ENCODE results near the gene ALDH9A1.

DNA sequence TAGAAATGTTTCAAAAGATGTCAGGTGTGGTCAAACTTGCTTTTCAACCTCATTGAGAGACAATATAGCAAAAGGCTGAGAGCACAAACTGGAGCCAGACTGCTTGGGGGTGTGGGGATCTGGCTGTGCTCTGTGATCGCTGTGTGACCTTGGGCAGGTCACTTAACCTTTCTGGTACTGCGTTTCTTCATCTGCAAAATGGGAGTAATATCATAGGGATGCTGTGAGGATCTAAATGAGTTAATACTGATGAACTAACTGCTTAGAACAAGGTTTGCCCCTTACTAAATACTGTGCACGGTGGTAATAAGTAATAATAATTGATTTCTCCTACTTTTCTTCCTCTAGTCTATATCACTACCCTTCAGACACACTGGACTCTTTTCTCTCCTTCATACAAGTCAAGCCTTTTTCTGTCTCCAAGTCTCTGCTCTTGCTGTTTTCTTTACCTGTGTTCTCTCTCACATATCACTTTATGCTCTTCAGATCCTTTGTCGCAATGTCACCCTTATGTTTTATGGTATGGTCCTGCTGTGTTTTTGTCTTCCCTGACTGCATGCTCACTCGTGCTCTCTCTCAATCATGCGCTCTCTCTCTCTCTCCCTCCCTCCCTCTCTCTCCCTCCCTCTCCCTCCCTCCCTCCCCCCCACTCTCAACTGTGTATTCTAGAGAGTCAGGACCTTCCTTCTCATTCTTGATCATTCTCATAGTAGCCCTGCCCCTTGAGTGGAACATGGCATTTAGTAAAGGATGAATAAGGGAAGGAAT lies 64.0 kb downstream of the ALDH9A1 start:
- no peak for TF ChIP-seq NR3C1 (IDR thresholded peaks at IDR 0.05)
- TF ChIP-seq, protein P1, sequence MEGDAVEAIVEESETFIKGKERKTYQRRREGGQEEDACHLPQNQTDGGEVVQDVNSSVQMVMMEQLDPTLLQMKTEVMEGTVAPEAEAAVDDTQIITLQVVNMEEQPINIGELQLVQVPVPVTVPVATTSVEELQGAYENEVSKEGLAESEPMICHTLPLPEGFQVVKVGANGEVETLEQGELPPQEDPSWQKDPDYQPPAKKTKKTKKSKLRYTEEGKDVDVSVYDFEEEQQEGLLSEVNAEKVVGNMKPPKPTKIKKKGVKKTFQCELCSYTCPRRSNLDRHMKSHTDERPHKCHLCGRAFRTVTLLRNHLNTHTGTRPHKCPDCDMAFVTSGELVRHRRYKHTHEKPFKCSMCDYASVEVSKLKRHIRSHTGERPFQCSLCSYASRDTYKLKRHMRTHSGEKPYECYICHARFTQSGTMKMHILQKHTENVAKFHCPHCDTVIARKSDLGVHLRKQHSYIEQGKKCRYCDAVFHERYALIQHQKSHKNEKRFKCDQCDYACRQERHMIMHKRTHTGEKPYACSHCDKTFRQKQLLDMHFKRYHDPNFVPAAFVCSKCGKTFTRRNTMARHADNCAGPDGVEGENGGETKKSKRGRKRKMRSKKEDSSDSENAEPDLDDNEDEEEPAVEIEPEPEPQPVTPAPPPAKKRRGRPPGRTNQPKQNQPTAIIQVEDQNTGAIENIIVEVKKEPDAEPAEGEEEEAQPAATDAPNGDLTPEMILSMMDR (IDR thresholded peaks at IDR 0.05), result no peak
- TF ChIP-seq JUN (IDR thresholded peaks at IDR 0.05), result no peak
